Activated CD8-positive, alpha-beta memory T cell treated with anti-CD3 and anti-CD28 coated beads for 1 hour (primary cell): ENCODE measurements around the gene IRX1.

Experiments used
- DNase-seq, 2 donors: peaks; one replicate each; pipeline ENCODE4 v3.0.0-alpha.2; 2020; ENCODE audit warnings: low read depth in 1 of 2; ENCODE audit errors: extremely low read depth in 1 of 2

Gene IRX1

GRCh38 chr5:3650320-3650719 is 54.7 kb downstream of the IRX1 start:
- DNase-seq: no peak

- no peak for DNase-seq
These were observed 55.2 kb downstream of the IRX1 start for GRCh38 chr5:3650868-3651267.
